Esophagus squamous epithelium (tissue), 4 donors: Measurements from ENCODE around the gene GXYLT1.

Experiments
- CTCF ChIP-seq, 6 experiments: fragments of 450-650 bp in 4 of 6; fragments of 200-600 bp in 2 of 6; sonication (generic) in 2 of 6; IDR thresholded peaks; one replicate each; pipeline ENCODE4 v1.5.1; 2016 to 2019; ENCODE audit warnings: antibody characterized with exemption in 6 of 6, mild to moderate bottlenecking in 4 of 6, moderate library complexity in 4 of 6
- POLR2A ChIP-seq, 4 donors: fragments of 450-650 bp; IDR thresholded peaks; one replicate each; pipeline ENCODE4 v1.6.1; 2017; ENCODE audit warnings: antibody characterized with exemption in 4 of 4, mild to moderate bottlenecking in 4 of 4, moderate library complexity in 3 of 4

GRCh38 chr12:42070036-42070435 lies 74.6 kb downstream of the GXYLT1 start:
- TF ChIP-seq CTCF (IDR thresholded peaks at IDR 0.05) (no peak), POLR2A (IDR thresholded peaks at IDR 0.05) (no peak)
